K562 (cell line): ENCODE measurements around the gene SAE1. TPM values are rescaled to one million over a fixed set of nuclear protein-coding genes. Genes with fewer than 3 reads are reported as not detected.

ENCODE experiments used
- CBX5 ChIP-seq: IDR thresholded peaks from 2 replicates; pipeline ENCODE4 v1.6.1; 2014; ENCODE audit warnings: low read depth, borderline replicate concordance
- CEBPG ChIP-seq, 3 experiments: fragments of 200-800 bp in 1 of 3; sonication (Bioruptor generic) in 1 of 3; sonication (generic) in 1 of 3; formaldehyde crosslinking in 1 of 3; IDR thresholded peaks in 2 of 3; conservative IDR thresholded peaks in 1 of 3; 2 replicates each; pipeline versions ENCODE4 v1.6.1 to v1.8.0; 2016 to 2022; ENCODE audit warnings: missing compliant biosample characterization in 2 of 3, missing genetic modification characterization in 2 of 3, mild to moderate bottlenecking in 1 of 3, missing genetic modification reagents in 1 of 3
- CHD4 ChIP-seq: fragments of 200-600 bp; sonication (generic); IDR thresholded peaks from 3 replicates; pipeline ENCODE4 v1.6.1; 2012; ENCODE audit warnings: low read depth, mild to moderate bottlenecking, mixed read lengths, low read length, inconsistent platforms; ENCODE audit not compliant: insufficient read depth, insufficient replicate concordance, poor library complexity, severe bottlenecking
- CSDE1 ChIP-seq, 2 experiments: fragments of 450-650 bp; IDR thresholded peaks; 2 replicates each; pipeline ENCODE4 v1.6.1; 2016; ENCODE audit warnings: mild to moderate bottlenecking in 1 of 2
- EHMT2 ChIP-seq: fragments of 450-650 bp; IDR thresholded peaks from 2 replicates; pipeline ENCODE4 v1.6.1; 2018; ENCODE audit warnings: antibody characterized with exemption
- ESRRB ChIP-seq: fragments of 250-450 bp; sonication (Bioruptor Pico); IDR thresholded peaks from 2 replicates; pipeline ENCODE4 v1.5.0; 2020; ENCODE audit warnings: mild to moderate bottlenecking, moderate library complexity, borderline replicate concordance
- HDAC1 ChIP-seq, 2 experiments: fragments of 450-650 bp; IDR thresholded peaks; 2 replicates each; pipeline ENCODE4 v1.6.1; 2016 to 2017; ENCODE audit warnings: inconsistent platforms in 1 of 2, mild to moderate bottlenecking in 1 of 2, moderate library complexity in 1 of 2
- IRF2 ChIP-seq: sonication (generic); formaldehyde crosslinking; IDR thresholded peaks from 2 replicates; pipeline ENCODE4 v1.8.1; 2022; ENCODE audit warnings: mild to moderate bottlenecking, missing genetic modification reagents
- MTA3 ChIP-seq: fragments of 450-650 bp; formaldehyde crosslinking; IDR thresholded peaks from 2 replicates; pipeline ENCODE4 v1.6.1; 2017; ENCODE audit warnings: mild to moderate bottlenecking, borderline replicate concordance
- PPARD ChIP-seq: fragments of 250-450 bp; sonication (Bioruptor Pico); IDR thresholded peaks from 2 replicates; pipeline ENCODE4 v1.8.0; 2022; ENCODE audit warnings: inconsistent platforms, mild to moderate bottlenecking, moderate library complexity
- STAT5B ChIP-seq: fragments of 250-450 bp; sonication (Bioruptor Pico); IDR thresholded peaks from 2 replicates; pipeline ENCODE4 v1.8.0; 2021; ENCODE audit warnings: mild to moderate bottlenecking, inconsistent platforms
- TARDBP ChIP-seq: fragments of 450-650 bp; IDR thresholded peaks from 2 replicates; pipeline ENCODE4 v1.6.1; 2016
- TGIF2 ChIP-seq: sonication (generic); formaldehyde crosslinking; IDR thresholded peaks from 2 replicates; pipeline ENCODE4 v1.8.1; 2022; ENCODE audit warnings: mild to moderate bottlenecking, missing genetic modification reagents, moderate library complexity
- WHSC1 ChIP-seq: IDR thresholded peaks from one replicate; pipeline ENCODE4 v1.6.1; 2012; ENCODE audit warnings: low read length, control low read depth, inconsistent platforms
- ZC3H4 ChIP-seq: sonication (generic); formaldehyde crosslinking; IDR thresholded peaks from 2 replicates; pipeline ENCODE4 v1.9.0; 2021; ENCODE audit warnings: missing genetic modification reagents, borderline replicate concordance
- ZNF197 ChIP-seq: fragments of 200-800 bp; sonication (Bioruptor generic); IDR thresholded peaks from 2 replicates; pipeline ENCODE4 v1.6.1; 2016; ENCODE audit warnings: low read depth, missing genetic modification characterization, missing compliant biosample characterization
- polyA plus RNA-seq, 8 experiments: library from polyadenylated mRNA; depleted of rRNA in 4 of 8; stranded (reverse) in 5 of 8; unstranded in 3 of 8; fragments of >200 nt; fragmentation: Nextera tagmentation in 2 of 8; fragmentation: Illumina TruSeq in 1 of 8; extraction: Ambion mirVana in 2 of 8; extraction: Trizol in 1 of 8; gene quantifications; 2 replicates each; pipeline versions ENCODE4 v1.2.1 to v1.2.3, GENCODE V29; 2011 to 2014; ENCODE audit warnings: inconsistent platforms in 1 of 8, missing spikeins in 1 of 8
- total RNA-seq, 7 experiments: library from RNA; depleted of rRNA in 6 of 7; stranded (reverse); fragments of >200 nt in 6 of 7; fragmentation: Illumina TruSeq in 2 of 7; extraction: Trizol in 2 of 7; gene quantifications; 2 replicates each; pipeline versions ENCODE4 v1.2.1 to v1.2.3, GENCODE V29; 2011 to 2021; ENCODE audit warnings: low replicate concordance in 1 of 7
- TF ChIP-seq, protein P1 (sequence below): fragments of 450-650 bp; IDR thresholded peaks from 2 replicates; pipeline ENCODE4 v1.6.1; 2016; ENCODE audit warnings: mild to moderate bottlenecking, moderate library complexity

The SAE1 gene
- total and polyA plus RNA-seq, 9 of the 15 experiments (the other 6 are each of a cell fraction or from before 2014, with no cell fraction given): 82.8 to 299 (median 217) TPM

DNA sequence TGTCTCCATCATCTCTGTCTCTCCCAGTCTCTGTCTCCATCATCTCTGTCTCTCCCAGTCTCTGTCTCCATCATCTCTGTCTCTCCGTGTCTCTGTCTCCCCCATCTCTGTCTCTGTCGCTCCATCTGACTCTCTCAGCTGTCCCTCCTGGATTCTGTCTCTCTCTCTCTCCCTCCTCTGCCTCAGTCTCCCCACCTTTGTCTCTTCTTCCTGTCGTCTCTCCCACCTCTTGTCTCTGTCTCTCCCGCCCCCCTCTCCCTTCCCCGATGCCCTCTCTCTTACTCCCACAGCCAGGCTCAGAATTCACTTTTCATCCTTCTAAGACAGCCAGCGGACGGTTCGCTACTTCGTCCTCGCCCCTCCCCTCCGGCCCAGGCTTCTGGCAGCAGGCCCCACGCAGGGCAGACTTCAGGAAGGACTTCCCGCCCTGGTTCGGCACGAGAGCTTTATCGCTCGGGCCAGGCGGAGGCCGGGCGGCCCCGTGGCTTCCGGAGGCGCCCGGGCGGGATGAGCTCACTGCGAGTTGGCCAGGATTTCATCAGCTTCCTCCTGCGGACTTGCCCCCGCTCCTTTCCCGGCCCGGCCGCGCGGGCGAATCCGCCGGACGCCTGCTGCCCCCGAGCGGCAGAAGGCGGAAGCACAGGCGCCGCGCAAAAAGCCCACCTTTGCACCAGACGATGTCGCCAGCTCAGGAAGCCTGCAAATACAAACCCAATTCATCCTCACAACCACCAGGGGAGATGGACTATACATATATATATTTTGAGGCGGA, 113.3 kb downstream of the SAE1 start (continued):
- TF ChIP-seq CBX5 (0 out of 2 replicates have a peak, but pooled peaks have one; percentile 25), ESRRB (CRISPR knock-in tag) (no peak), ZC3H4 (CRISPR knock-in tag) (no peak), CHD4 (peak; percentile 98), TARDBP (peak; percentile 93; the same call in 1 of the 2 replicates), ZNF197 (CRISPR knock-in tag) (peak; percentile 92), HDAC1 (IDR thresholded peaks at IDR 0.05) (peak in 1 of 2 experiments; percentile 88; a peak in 2 of 4 replicates), PPARD (no peak), CEBPG (CRISPR knock-in tag; IDR thresholded peaks at IDR 0.05) (peak; percentile 99), CEBPG (tag; conservative IDR thresholded peaks at IDR 0.05 in 1 of 2, IDR thresholded peaks at IDR 0.05 in 1 of 2) (peak; percentile 92 to 99), MTA3 (peak; percentile 85), IRF2 (CRISPR knock-in tag) (no peak), WHSC1 (no peak), STAT5B (CRISPR knock-in tag) (no peak), EHMT2 (no peak), CSDE1 (IDR thresholded peaks at IDR 0.05) (no peak; a peak in 2 of 4 replicates), TGIF2 (CRISPR knock-in tag) (no peak)
- TF ChIP-seq, protein P1, sequence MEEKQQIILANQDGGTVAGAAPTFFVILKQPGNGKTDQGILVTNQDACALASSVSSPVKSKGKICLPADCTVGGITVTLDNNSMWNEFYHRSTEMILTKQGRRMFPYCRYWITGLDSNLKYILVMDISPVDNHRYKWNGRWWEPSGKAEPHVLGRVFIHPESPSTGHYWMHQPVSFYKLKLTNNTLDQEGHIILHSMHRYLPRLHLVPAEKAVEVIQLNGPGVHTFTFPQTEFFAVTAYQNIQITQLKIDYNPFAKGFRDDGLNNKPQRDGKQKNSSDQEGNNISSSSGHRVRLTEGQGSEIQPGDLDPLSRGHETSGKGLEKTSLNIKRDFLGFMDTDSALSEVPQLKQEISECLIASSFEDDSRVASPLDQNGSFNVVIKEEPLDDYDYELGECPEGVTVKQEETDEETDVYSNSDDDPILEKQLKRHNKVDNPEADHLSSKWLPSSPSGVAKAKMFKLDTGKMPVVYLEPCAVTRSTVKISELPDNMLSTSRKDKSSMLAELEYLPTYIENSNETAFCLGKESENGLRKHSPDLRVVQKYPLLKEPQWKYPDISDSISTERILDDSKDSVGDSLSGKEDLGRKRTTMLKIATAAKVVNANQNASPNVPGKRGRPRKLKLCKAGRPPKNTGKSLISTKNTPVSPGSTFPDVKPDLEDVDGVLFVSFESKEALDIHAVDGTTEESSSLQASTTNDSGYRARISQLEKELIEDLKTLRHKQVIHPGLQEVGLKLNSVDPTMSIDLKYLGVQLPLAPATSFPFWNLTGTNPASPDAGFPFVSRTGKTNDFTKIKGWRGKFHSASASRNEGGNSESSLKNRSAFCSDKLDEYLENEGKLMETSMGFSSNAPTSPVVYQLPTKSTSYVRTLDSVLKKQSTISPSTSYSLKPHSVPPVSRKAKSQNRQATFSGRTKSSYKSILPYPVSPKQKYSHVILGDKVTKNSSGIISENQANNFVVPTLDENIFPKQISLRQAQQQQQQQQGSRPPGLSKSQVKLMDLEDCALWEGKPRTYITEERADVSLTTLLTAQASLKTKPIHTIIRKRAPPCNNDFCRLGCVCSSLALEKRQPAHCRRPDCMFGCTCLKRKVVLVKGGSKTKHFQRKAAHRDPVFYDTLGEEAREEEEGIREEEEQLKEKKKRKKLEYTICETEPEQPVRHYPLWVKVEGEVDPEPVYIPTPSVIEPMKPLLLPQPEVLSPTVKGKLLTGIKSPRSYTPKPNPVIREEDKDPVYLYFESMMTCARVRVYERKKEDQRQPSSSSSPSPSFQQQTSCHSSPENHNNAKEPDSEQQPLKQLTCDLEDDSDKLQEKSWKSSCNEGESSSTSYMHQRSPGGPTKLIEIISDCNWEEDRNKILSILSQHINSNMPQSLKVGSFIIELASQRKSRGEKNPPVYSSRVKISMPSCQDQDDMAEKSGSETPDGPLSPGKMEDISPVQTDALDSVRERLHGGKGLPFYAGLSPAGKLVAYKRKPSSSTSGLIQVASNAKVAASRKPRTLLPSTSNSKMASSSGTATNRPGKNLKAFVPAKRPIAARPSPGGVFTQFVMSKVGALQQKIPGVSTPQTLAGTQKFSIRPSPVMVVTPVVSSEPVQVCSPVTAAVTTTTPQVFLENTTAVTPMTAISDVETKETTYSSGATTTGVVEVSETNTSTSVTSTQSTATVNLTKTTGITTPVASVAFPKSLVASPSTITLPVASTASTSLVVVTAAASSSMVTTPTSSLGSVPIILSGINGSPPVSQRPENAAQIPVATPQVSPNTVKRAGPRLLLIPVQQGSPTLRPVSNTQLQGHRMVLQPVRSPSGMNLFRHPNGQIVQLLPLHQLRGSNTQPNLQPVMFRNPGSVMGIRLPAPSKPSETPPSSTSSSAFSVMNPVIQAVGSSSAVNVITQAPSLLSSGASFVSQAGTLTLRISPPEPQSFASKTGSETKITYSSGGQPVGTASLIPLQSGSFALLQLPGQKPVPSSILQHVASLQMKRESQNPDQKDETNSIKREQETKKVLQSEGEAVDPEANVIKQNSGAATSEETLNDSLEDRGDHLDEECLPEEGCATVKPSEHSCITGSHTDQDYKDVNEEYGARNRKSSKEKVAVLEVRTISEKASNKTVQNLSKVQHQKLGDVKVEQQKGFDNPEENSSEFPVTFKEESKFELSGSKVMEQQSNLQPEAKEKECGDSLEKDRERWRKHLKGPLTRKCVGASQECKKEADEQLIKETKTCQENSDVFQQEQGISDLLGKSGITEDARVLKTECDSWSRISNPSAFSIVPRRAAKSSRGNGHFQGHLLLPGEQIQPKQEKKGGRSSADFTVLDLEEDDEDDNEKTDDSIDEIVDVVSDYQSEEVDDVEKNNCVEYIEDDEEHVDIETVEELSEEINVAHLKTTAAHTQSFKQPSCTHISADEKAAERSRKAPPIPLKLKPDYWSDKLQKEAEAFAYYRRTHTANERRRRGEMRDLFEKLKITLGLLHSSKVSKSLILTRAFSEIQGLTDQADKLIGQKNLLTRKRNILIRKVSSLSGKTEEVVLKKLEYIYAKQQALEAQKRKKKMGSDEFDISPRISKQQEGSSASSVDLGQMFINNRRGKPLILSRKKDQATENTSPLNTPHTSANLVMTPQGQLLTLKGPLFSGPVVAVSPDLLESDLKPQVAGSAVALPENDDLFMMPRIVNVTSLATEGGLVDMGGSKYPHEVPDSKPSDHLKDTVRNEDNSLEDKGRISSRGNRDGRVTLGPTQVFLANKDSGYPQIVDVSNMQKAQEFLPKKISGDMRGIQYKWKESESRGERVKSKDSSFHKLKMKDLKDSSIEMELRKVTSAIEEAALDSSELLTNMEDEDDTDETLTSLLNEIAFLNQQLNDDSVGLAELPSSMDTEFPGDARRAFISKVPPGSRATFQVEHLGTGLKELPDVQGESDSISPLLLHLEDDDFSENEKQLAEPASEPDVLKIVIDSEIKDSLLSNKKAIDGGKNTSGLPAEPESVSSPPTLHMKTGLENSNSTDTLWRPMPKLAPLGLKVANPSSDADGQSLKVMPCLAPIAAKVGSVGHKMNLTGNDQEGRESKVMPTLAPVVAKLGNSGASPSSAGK: no peak
